K562 (cell line): Measurements from ENCODE around the gene FAM171A1. TPM values are rescaled to one million over a fixed set of nuclear protein-coding genes. Genes with fewer than 3 reads are reported as not detected.

Source experiments
- ARID2 ChIP-seq: fragments of 450-650 bp; IDR thresholded peaks from 2 replicates; pipeline ENCODE4 v1.6.1; 2017; ENCODE audit warnings: antibody characterized with exemption, mild to moderate bottlenecking
- CREB3 ChIP-seq: fragments of 450-650 bp; conservative IDR thresholded peaks from 2 replicates; pipeline ENCODE4 v1.6.1; 2016; ENCODE audit warnings: missing genetic modification characterization, low read depth, mild to moderate bottlenecking, missing compliant biosample characterization, moderate library complexity
- CREB3L1 ChIP-seq: fragments of 450-650 bp; IDR thresholded peaks from 2 replicates; pipeline ENCODE4 v1.6.1; 2014; ENCODE audit warnings: low read depth, mild to moderate bottlenecking, moderate library complexity, borderline replicate concordance
- KLF16 ChIP-seq: IDR thresholded peaks from 2 replicates; pipeline ENCODE4 v1.6.1; 2016; ENCODE audit warnings: antibody characterized with exemption
- LARP7 ChIP-seq: fragments of 450-650 bp; IDR thresholded peaks from 2 replicates; pipeline ENCODE4 v1.6.1; 2016
- MAZ ChIP-seq, 2 experiments: fragments of 450-650 bp in 1 of 2; sonication (generic) in 1 of 2; formaldehyde crosslinking; IDR thresholded peaks in 1 of 2; conservative IDR thresholded peaks in 1 of 2; 2 replicates each; pipeline versions ENCODE4 v1.4.0 to v1.5.0; 2020; ENCODE audit warnings: mild to moderate bottlenecking in 1 of 2, missing genetic modification reagents in 1 of 2
- MBD2 ChIP-seq: sonication (generic); IDR thresholded peaks from 2 replicates; pipeline ENCODE4 v1.6.1; 2016; ENCODE audit warnings: low read depth, borderline replicate concordance
- MTF1 ChIP-seq: fragments of 250-450 bp; sonication (Bioruptor Pico); IDR thresholded peaks from 2 replicates; pipeline ENCODE4 v1.9.0; 2021; ENCODE audit warnings: moderate library complexity, mild to moderate bottlenecking, inconsistent platforms, borderline replicate concordance
- OTX1 ChIP-seq: fragments of 450-650 bp; formaldehyde crosslinking; IDR thresholded peaks from 2 replicates; pipeline ENCODE4 v1.4.0; 2022; ENCODE audit warnings: mild to moderate bottlenecking
- SMAD1 ChIP-seq: fragments of 150-350 bp; IDR thresholded peaks from 2 replicates; pipeline ENCODE4 v1.6.1; 2014; ENCODE audit warnings: low read length, low read depth; ENCODE audit not compliant: partially characterized antibody
- SMARCE1 ChIP-seq: fragments of 450-650 bp; IDR thresholded peaks from 2 replicates; pipeline ENCODE4 v1.7.1; 2016; ENCODE audit warnings: mild to moderate bottlenecking
- XRCC5 ChIP-seq: fragments of 200-400 bp; formaldehyde crosslinking; IDR thresholded peaks from 2 replicates; pipeline ENCODE4 v1.6.1; 2017; ENCODE audit warnings: low read depth, mild to moderate bottlenecking, low read length
- ZBTB11 ChIP-seq, 3 experiments: fragments of 200-800 bp in 1 of 3; fragments of 250-450 bp in 1 of 3; fragments of 450-650 bp in 1 of 3; sonication (Bioruptor Pico) in 1 of 3; sonication (Bioruptor generic) in 1 of 3; formaldehyde crosslinking in 1 of 3; IDR thresholded peaks; 2 replicates each; pipeline versions ENCODE4 v1.6.1 to v1.8.0; 2016 to 2022; ENCODE audit warnings: mild to moderate bottlenecking in 2 of 3, missing genetic modification characterization in 2 of 3, missing compliant biosample characterization in 1 of 3, moderate library complexity in 1 of 3
- ZBTB33 ChIP-seq: sonication (generic); formaldehyde crosslinking; IDR thresholded peaks from 2 replicates; pipeline ENCODE4 v1.8.1; 2023; ENCODE audit warnings: mild to moderate bottlenecking, missing genetic modification reagents
- ZNF146 ChIP-seq: IDR thresholded peaks from one replicate; pipeline ENCODE4 v1.6.1; 2018; ENCODE audit warnings: missing compliant biosample characterization; ENCODE audit not compliant: unreplicated experiment
- ZNF592 ChIP-seq: fragments of 450-650 bp; IDR thresholded peaks from 2 replicates; pipeline ENCODE4 v1.6.1; 2017; ENCODE audit warnings: antibody characterized with exemption, mild to moderate bottlenecking
- polyA plus RNA-seq, 8 experiments: library from polyadenylated mRNA; depleted of rRNA in 4 of 8; stranded (reverse) in 5 of 8; unstranded in 3 of 8; fragments of >200 nt; fragmentation: Nextera tagmentation in 2 of 8; fragmentation: Illumina TruSeq in 1 of 8; extraction: Ambion mirVana in 2 of 8; extraction: Trizol in 1 of 8; gene quantifications; 2 replicates each; pipeline versions ENCODE4 v1.2.1 to v1.2.3, GENCODE V29; 2011 to 2014; ENCODE audit warnings: inconsistent platforms in 1 of 8, missing spikeins in 1 of 8
- total RNA-seq, 7 experiments: library from RNA; depleted of rRNA in 6 of 7; stranded (reverse); fragments of >200 nt in 6 of 7; fragmentation: Illumina TruSeq in 2 of 7; extraction: Trizol in 2 of 7; gene quantifications; 2 replicates each; pipeline versions ENCODE4 v1.2.1 to v1.2.3, GENCODE V29; 2011 to 2021; ENCODE audit warnings: low replicate concordance in 1 of 7

FAM171A1 gene
- total and polyA plus RNA-seq, 9 of the 15 experiments (the other 6 are each of a cell fraction or from before 2014, with no cell fraction given) = 0.51 to 8.2 (median 4.8) TPM

- TF ChIP-seq ZBTB33 (CRISPR knock-in tag) = 0 out of 2 replicates have a peak, but pooled peaks have one; percentile 35
- no peak for TF ChIP-seq XRCC5
- peak; percentile 30; the same call in 1 of the 2 replicates for TF ChIP-seq KLF16
- TF ChIP-seq MAZ (CRISPR knock-in tag; conservative IDR thresholded peaks at IDR 0.05 in 1 of 2, IDR thresholded peaks at IDR 0.05 in 1 of 2) = no peak
- TF ChIP-seq ARID2 = peak; percentile 46; the same call in 1 of the 2 replicates
- no peak for TF ChIP-seq ZNF592
- no peak for TF ChIP-seq ZNF146 (CRISPR knock-in tag)
- no peak for TF ChIP-seq MTF1 (CRISPR knock-in tag)
- TF ChIP-seq SMARCE1 = peak; percentile 43; the same call in 1 of the 2 replicates
- TF ChIP-seq OTX1 (CRISPR knock-in tag) = no peak
- no peak for TF ChIP-seq LARP7
- TF ChIP-seq ZBTB11 (CRISPR knock-in tag; IDR thresholded peaks at IDR 0.05) = no peak
- TF ChIP-seq SMAD1 = no peak
- TF ChIP-seq CREB3 (tag) = no peak
- no peak for TF ChIP-seq MBD2
- no peak for TF ChIP-seq CREB3L1
These were observed 125.6 kb downstream of the FAM171A1 start (continued) for GRCh38 chr10:15245530-15245929.
